Cerebellar nuclear complex (tissue), 1 donor: ENCODE results near the gene COTL1.
"Not testable (repeated sequence)": the region's sequence is repeated elsewhere in the genome, so short reads cannot be mapped to it uniquely, and the experiment has no call there.

Source experiments
- DNase-seq, 2 experiments: peaks; one replicate each; lab custom pipeline; 2025; lab: John Stamatoyannopoulos, UW

COTL1 gene

DNA sequence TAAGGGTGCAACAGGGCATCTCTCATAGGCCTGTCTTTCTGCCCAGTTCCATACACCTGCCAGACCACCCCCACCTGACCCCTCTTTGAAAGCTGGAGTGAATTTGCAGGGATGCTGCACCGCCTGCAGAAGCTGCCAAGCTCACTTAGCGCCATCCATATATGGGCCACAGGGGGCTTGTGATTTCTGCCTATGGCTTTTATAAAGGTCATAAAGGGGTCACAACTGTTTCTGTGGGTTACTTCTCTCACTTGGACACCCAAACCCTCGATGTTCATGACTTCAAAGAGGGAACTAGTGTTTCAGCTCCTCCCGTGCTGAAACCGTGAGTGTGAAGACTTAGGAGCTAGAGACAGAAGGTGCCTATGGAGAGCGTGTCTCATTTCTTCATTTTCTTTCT, 89.6 kb downstream of the COTL1 start:
- no peak for DNase-seq

GRCh38 chr16:84527532-84528269, 90.2 kb downstream of the COTL1 start:
- no peak for DNase-seq

GRCh38 chr16:84526794-84527531, 90.9 kb downstream of the COTL1 start:
- no peak for DNase-seq

DNA sequence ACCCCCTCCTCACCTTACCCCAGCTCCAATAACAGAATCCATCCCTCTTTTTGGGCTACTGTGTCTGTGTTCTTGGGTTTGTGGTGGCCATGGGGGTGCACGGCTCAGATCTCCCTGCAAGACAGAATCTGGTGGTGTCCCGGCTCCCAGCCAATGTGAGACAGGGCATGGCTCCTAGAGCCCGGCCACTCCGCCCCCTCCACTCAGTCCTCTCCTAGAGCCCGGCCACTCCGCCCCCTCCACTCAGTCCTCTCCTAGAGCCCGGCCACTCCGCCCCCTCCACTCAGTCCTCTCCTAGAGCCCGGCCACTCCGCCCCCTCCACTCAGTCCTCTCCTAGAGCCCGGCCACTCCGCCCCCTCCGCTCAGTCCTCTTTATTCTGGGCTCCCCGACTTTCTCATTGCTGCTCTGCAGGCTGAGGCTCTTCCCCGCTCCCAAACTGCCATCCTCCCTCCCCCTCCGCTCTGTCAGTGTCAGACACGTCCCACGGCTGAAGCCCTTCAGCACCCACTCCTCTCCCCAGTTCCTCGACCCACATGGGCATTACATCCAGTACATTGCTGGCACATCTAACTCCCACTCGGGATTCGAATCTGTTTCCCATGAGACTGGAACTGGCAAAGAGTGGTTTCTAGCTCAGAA, 92.8 kb downstream of the COTL1 start:
- DNase-seq, result not testable (repeated sequence)

DNA sequence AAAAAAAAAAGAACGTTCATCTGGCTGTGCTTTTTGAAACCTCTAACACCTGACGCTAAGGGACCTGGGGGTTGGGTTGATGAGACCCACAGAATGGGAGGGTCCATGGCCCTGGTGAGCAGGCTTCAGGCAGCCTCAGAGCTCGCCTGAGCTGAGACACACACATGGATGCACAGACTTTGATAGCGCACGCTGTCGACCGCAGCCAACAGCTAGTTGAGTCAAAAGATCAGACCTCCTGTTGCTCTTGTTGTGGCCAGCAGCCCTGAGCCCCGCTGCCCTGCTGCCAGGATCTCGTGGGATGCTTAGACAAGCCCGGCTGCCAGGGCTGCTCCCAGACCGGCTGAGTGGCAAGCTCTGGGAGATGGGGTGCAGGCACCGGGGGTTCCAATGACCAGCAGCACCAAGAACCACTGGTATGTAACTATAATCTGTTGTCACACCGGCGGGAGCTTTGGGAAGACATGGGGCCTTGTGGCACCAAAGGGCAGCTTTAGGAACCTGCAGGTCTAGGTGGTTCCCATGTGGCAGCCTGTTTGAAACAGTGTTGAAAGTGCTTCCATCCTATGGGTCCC, 93.4 kb downstream of the COTL1 start:
- no peak for DNase-seq

DNA sequence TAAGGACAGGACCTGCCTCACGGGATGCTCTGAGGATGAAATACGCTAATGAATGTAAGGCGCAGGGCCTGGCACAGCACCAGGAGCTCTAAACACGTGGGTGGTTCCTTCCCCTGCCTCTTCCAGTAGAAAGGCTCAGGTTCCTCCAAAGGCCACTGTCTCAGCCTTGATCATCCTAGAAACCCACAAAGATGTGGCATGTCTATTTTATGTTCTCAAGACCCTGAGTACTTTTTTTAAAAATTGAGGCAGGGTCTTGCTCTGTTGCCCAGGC, 96.4 kb downstream of the COTL1 start:
- no peak for DNase-seq

DNA sequence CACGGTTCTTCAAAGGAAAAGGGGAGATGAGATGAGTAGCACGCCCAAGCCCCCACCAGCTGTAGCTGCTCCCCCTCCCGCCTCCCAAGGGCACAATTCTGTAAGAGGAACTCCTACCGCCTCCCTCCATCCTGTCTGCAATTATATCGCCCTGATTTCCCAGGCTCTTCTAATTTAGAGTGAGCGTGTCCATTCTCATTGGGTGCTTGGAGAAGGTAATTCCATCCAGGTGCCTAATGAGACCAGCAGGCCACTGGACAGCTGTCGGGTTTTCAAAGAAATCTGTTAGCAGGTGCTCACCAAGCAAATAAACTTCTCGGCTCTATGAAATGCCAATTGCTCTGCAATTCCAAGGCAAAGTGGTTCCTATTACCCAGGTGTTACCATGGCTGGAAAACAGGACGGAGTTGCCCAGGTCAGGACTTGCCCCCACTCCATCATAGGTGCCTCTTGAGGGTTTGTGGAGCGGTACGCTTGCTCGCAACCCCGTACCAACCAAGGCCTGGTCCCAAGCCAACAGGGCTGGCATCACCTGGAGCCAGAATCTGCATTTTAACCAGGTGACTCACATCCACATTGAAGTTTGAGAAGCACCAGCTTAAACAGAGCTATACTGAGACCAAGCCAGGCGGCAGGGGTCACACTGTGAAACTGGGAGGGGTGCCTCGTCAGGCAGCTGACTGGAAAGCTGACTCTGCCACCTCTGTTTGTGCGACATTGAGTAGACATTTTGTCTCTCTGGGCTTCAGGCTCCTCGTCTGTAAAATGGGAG, 97.0 kb downstream of the COTL1 start:
- DNase-seq, result no peak

DNA sequence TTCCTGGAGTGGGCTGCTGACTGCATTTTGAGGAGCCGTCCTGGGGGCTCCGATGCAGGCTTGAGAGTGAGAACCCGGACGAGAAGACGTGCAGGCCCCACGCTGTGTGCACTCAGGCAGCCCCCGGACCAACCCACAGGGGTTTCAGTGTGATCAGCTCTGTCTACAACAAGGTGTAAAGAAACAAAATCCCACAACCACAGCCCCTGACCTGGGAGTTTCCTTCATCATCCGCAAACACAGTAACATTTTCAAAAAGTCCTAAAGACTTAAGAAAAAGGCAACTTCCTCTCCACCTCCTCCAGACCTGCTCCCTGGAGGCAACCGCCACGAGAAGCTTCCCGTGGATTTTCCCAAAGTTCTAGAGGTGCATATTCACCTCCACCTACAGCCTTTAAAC, 98.0 kb downstream of the COTL1 start:
- no peak for DNase-seq

DNA sequence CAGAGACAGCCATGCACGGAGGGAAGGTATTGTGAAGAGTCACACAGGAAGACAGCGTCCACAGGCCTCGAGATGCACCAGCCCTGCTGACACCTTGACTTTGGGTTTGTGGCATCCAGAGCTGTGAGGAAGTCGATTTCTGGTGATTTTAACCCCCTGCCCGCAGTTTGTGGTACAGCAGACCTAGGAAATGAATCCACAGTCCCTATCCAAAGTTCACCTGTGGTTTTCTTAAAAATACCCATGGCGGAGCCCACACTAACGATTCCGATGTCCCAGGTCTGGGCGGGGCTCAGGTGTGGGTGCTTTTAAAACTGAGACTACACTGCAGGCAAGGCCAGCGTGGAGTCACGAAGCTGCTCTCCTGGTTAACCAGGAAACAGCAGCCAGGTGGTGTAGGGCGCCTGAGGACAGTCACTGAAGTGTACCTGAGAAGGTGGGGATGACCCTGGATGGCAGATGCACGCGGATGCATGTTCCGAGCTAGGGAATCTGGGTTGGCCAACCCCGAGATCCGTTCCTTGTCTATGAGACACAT, 99.0 kb downstream of the COTL1 start:
- no peak for DNase-seq

DNA sequence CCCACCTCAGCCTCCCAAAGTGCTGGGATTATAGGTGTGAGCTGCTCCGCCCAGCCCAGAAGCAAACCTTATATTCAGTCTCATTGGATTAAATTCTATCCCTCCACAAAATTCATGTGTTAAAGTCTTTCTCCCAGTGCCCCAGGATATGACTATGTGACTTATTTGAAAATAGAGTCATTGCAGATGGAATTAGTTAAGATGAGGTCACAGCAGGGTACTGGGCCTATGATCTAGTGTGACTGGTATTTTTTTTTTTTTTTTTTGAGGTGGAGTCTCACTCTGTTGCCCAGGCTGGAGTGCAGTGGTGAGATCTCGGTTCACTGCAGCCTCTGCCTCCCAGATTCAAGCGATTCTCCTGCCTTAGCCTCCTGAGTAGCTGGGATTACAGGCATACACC, 99.7 kb downstream of the COTL1 start:
- DNase-seq, result not testable (repeated sequence)

- no peak for DNase-seq
Observed at GRCh38 chr16:84517366-84517765, 100.5 kb downstream of the COTL1 start.
